ENCODE measurements around the gene CREB5. TPM values are rescaled to one million over a fixed set of nuclear protein-coding genes. Genes with fewer than 3 reads are reported as not detected.

The CREB5 gene
- total RNA-seq, 1 experiment from 2014 or later = 2.1 TPM

- DNase-seq = no peak
- ChIA-PET POLR2A (ENCODE audit: unreplicated experiment) (no interaction called here), CTCF (no interaction called here)
- Histone ChIP-seq H2AFZ (no peak overlapping the region), H4K20me1 (ENCODE audit: insufficient read depth) (no peaks in the 10 kb centered on the region), H3K9me2 (ENCODE audit: insufficient read depth) (no peaks in the 10 kb centered on the region; the same call in 1 of the 2 replicates), H3K4me3 (no peak overlapping the region), H3K9me3 (ENCODE audit: insufficient read depth, low read depth) (no peaks in the 10 kb centered on the region), H3K79me2 (ENCODE audit: low read depth) (no peaks in the 10 kb centered on the region), H3K27me3 (ENCODE audit: insufficient read depth, low read depth) (no peaks in the 10 kb centered on the region), H3K4me1 (replicated peaks; ENCODE audit: insufficient read depth) (no peaks in the 10 kb centered on the region), H3K4me2 (no peak overlapping the region), H3K27ac (no peak overlapping the region), H3F3A (ENCODE audit: insufficient read depth, low read depth) (no peaks in the 10 kb centered on the region), H3K36me3 (ENCODE audit: low read depth) (no peaks in the 10 kb centered on the region)
- TF ChIP-seq CTCF (conservative IDR thresholded peaks at IDR 0.05) (no peak), EZH2 (IDR thresholded peaks at IDR 0.05; ENCODE audit: low read depth) (no peak)
- BruUV-seq (replicated peaks) = no TSS peak
- intact Hi-C loops (cut with micrococcal nuclease; ENCODE audit: unreplicated experiment) = no loop called here
Measured at GRCh38 chr7:28800150-28800549, 387.8 kb downstream of the CREB5 start.

- Histone ChIP-seq H3K4me1 (replicated peaks; ENCODE audit: insufficient read depth) (no peaks in the 10 kb centered on the region), H3K4me3 (no peak overlapping the region), H3F3A (ENCODE audit: insufficient read depth, low read depth) (no peaks in the 10 kb centered on the region), H3K27ac (no peak overlapping the region), H4K20me1 (ENCODE audit: insufficient read depth) (no peaks in the 10 kb centered on the region), H2AFZ (no peak overlapping the region), H3K27me3 (ENCODE audit: insufficient read depth, low read depth) (no peaks in the 10 kb centered on the region), H3K9me2 (ENCODE audit: insufficient read depth) (peaks cover 4% of the 10 kb centered on the region; the same call in 1 of the 2 replicates), H3K36me3 (ENCODE audit: low read depth) (no peaks in the 10 kb centered on the region), H3K4me2 (no peak overlapping the region), H3K9me3 (ENCODE audit: insufficient read depth, low read depth) (no peaks in the 10 kb centered on the region), H3K79me2 (ENCODE audit: low read depth) (no peaks in the 10 kb centered on the region)
- intact Hi-C loops (cut with micrococcal nuclease; ENCODE audit: unreplicated experiment) = no loop called here
- ChIA-PET CTCF (no interaction called here), POLR2A (ENCODE audit: unreplicated experiment) (interaction anchor here (0.6 kb wide), 1 partner anchor 371 kb away, joined by 23 read pairs; no protein-coding TSS in a partner anchor)
- TF ChIP-seq CTCF (conservative IDR thresholded peaks at IDR 0.05) (no peak), EZH2 (IDR thresholded peaks at IDR 0.05; ENCODE audit: low read depth) (no peak)
- no peak for DNase-seq
- BruUV-seq (replicated peaks) = no TSS peak
Measured at GRCh38 chr7:28802450-28802849, 390.1 kb downstream of the CREB5 start.

- H3F3A ChIP-seq (ENCODE audit: insufficient read depth, low read depth) = no peaks in the 10 kb centered on the region
- no peak for DNase-seq
- no TSS peak for BruUV-seq (replicated peaks)
- H4K20me1 ChIP-seq (ENCODE audit: insufficient read depth) = no peaks in the 10 kb centered on the region
- no peaks in the 10 kb centered on the region for H3K79me2 ChIP-seq (ENCODE audit: low read depth)
- H3K9me2 ChIP-seq (ENCODE audit: insufficient read depth) = peaks cover 4% of the 10 kb centered on the region; the same call in 1 of the 2 replicates
- H3K36me3 ChIP-seq (ENCODE audit: low read depth) = no peaks in the 10 kb centered on the region
- 0 out of 2 replicates have a peak, but pooled peaks cover 6% of the 10 kb centered on the region for H3K4me1 ChIP-seq (replicated peaks; ENCODE audit: insufficient read depth)
- H3K27ac ChIP-seq = no peak overlapping the region
- ChIA-PET POLR2A (ENCODE audit: unreplicated experiment) (no interaction called here), CTCF (no interaction called here)
- no peak overlapping the region for H3K4me2 ChIP-seq
- intact Hi-C loops (cut with micrococcal nuclease; ENCODE audit: unreplicated experiment) = no loop called here
- no peaks in the 10 kb centered on the region for H3K27me3 ChIP-seq (ENCODE audit: insufficient read depth, low read depth)
- no peak overlapping the region for H3K4me3 ChIP-seq
- H3K9me3 ChIP-seq (ENCODE audit: insufficient read depth, low read depth) = no peaks in the 10 kb centered on the region
- no peak for TF ChIP-seq CTCF (conservative IDR thresholded peaks at IDR 0.05)
- TF ChIP-seq EZH2 (IDR thresholded peaks at IDR 0.05; ENCODE audit: low read depth) = no peak
- no peak overlapping the region for H2AFZ ChIP-seq
Measured at GRCh38 chr7:28804157-28804556, 391.8 kb downstream of the CREB5 start.
